Endodermal cell (in vitro differentiated cells): ENCODE results near the gene DPYSL4. TPM values are rescaled to one million over a fixed set of nuclear protein-coding genes. Genes with fewer than 3 reads are reported as not detected.

Experiments
- DNase-seq: peaks from one replicate; pipeline ENCODE4 v3.0.0-alpha.2; 2017
- H3K27ac ChIP-seq: 2 replicates; pipeline ENCODE4 v1.5.1; 2013; ENCODE audit warnings: mild to moderate bottlenecking, low read depth, low read length, moderate library complexity
- H3K27me3 ChIP-seq: 2 replicates; pipeline ENCODE4 v1.6.1; 2013; ENCODE audit warnings: mild to moderate bottlenecking, low read length, moderate library complexity; ENCODE audit not compliant: insufficient read depth, control insufficient read depth, poor library complexity, severe bottlenecking
- H3K36me3 ChIP-seq: 2 replicates; pipeline ENCODE4 v1.7.0; 2013; ENCODE audit warnings: mild to moderate bottlenecking, low read length, moderate library complexity; ENCODE audit not compliant: control insufficient read depth, insufficient read depth
- H3K4me1 ChIP-seq: one replicate; pipeline ENCODE4 v1.7.0; 2013; ENCODE audit warnings: low read length; ENCODE audit not compliant: control insufficient read depth, insufficient read depth
- H3K4me3 ChIP-seq: 2 replicates; pipeline ENCODE4 v1.5.1; 2013; ENCODE audit warnings: mild to moderate bottlenecking, low read length, moderate library complexity
- H3K9ac ChIP-seq: 2 replicates; pipeline ENCODE4 v1.6.1; 2013; ENCODE audit warnings: mild to moderate bottlenecking, low read length, moderate library complexity; ENCODE audit not compliant: poor library complexity, severe bottlenecking; ENCODE audit errors: extremely low read depth
- H3K9me3 ChIP-seq: 2 replicates; pipeline ENCODE4 v1.6.1; 2013; ENCODE audit warnings: mild to moderate bottlenecking, low read length, moderate library complexity; ENCODE audit not compliant: control insufficient read depth
- H3K27ac Mint-ChIP-seq: 2 replicates; pipeline ENCODE4 v1.8.0; 2020; ENCODE audit warnings: mixed read lengths
- H3K27me3 Mint-ChIP-seq: 2 replicates; pipeline ENCODE4 v1.8.0; 2021; ENCODE audit warnings: mild to moderate bottlenecking, mixed read lengths; ENCODE audit not compliant: insufficient read depth
- H3K36me3 Mint-ChIP-seq: 2 replicates; pipeline ENCODE4 v1.8.0; 2020; ENCODE audit warnings: low read depth, mixed read lengths
- H3K4me1 Mint-ChIP-seq: 2 replicates; pipeline ENCODE4 v1.8.0; 2020; ENCODE audit warnings: mixed read lengths
- H3K4me3 Mint-ChIP-seq: 2 replicates; pipeline ENCODE4 v1.8.0; 2020; ENCODE audit warnings: mild to moderate bottlenecking, moderate library complexity, mixed read lengths
- H3K9me3 Mint-ChIP-seq: 2 replicates; pipeline ENCODE4 v1.8.0; 2020; ENCODE audit warnings: mild to moderate bottlenecking, mixed read lengths
- CTCF ChIP-seq: fragments of 200-600 bp; sonication (generic); conservative IDR thresholded peaks from 2 replicates; pipeline ENCODE4 v1.5.0; 2021; ENCODE audit warnings: antibody characterized with exemption, mild to moderate bottlenecking
- WGBS, 2 experiments: methylation state at CpG; one replicate each; pipeline versions ENCODE4 v1.1.5 to v1.1.7; 2013; ENCODE audit warnings: missing lambda C conversion rate in 2 of 2, mixed read lengths in 1 of 2; ENCODE audit not compliant: insufficient coverage in 1 of 2, insufficient read length in 1 of 2; 5-methylcytosine and 5-hydroxymethylcytosine counted together
- total RNA-seq, 2 donors: library from RNA; stranded (reverse); fragmentation: NEBNext Ultra II Directional in 1 of 2; extraction: Animal tissue kit (Norgen Biotek cat#: 25700) in 1 of 2; gene quantifications; 2 replicates in 1 of 2; 3 replicates in 1 of 2; pipeline ENCODE4 v1.2.1, GENCODE V29; 2021

Gene DPYSL4
- total RNA-seq, 2 donors from 2014 or later: 5.1 to 13.5 TPM

- no peaks in the 10 kb centered on the region for H3K9me3 ChIP-seq
- H3K27me3 Mint-ChIP-seq: no peaks in the 10 kb centered on the region
- no peak for DNase-seq
- H3K36me3 ChIP-seq: no peaks in the 10 kb centered on the region
- H3K9me3 Mint-ChIP-seq: no peaks in the 10 kb centered on the region
- no peak overlapping the region for H3K4me3 ChIP-seq
- no peak overlapping the region for H3K9ac ChIP-seq
- no peaks in the 10 kb centered on the region for H3K36me3 Mint-ChIP-seq
- H3K27ac Mint-ChIP-seq: no peak overlapping the region
- no peak overlapping the region for H3K27ac ChIP-seq
- WGBS, 2 experiments: 40 to 55% methylated on average over 8 to 19 of the region's 19 CpGs
- H3K4me1 ChIP-seq: no peaks in the 10 kb centered on the region
- no peak overlapping the region for H3K4me3 Mint-ChIP-seq
- H3K4me1 Mint-ChIP-seq: no peaks in the 10 kb centered on the region
- H3K27me3 ChIP-seq: no peaks in the 10 kb centered on the region
- no peak for TF ChIP-seq CTCF
Observed at GRCh38 chr10:132253092-132253687, 66.4 kb downstream of the DPYSL4 start.

- H3K27me3 ChIP-seq: no peaks in the 10 kb centered on the region
Observed at GRCh38 chr10:132254841-132255240, 68.1 kb downstream of the DPYSL4 start.

More at GRCh38 chr10:132254841-132255240, 68.1 kb downstream of the DPYSL4 start:
- Histone ChIP-seq H3K36me3 (no peaks in the 10 kb centered on the region), H3K9me3 (no peaks in the 10 kb centered on the region), H3K27ac (no peak overlapping the region), H3K4me3 (no peak overlapping the region), H3K4me1 (no peaks in the 10 kb centered on the region), H3K9ac (no peak overlapping the region)
- Mint-ChIP-seq H3K4me1 (no peaks in the 10 kb centered on the region), H3K36me3 (no peaks in the 10 kb centered on the region), H3K27ac (no peak overlapping the region), H3K9me3 (no peaks in the 10 kb centered on the region), H3K4me3 (no peak overlapping the region), H3K27me3 (no peaks in the 10 kb centered on the region)
- no peak for DNase-seq
- 87 to 89% methylated on average over 10 to 14 of the region's 14 CpGs for WGBS, 2 experiments
- no peak for TF ChIP-seq CTCF

Other genes starting within 250 kb of the DPYSL4 start
- 100 to 1,000 TPM in 1 of 2 donors, 10 to 100 TPM in 1; 93.5 to 108 TPM for gene BNIP3, start 205.0 kb upstream of the DPYSL4 start, total RNA-seq
- gene JAKMIP3, start 121.0 kb upstream of the DPYSL4 start, total RNA-seq: under 1 TPM; 0.95 to 0.99 TPM
- 1 to 10 TPM; 8.4 to 9.9 TPM for gene STK32C, start 121.0 kb downstream of the DPYSL4 start, total RNA-seq
- gene LRRC27, start 145.2 kb downstream of the DPYSL4 start, total RNA-seq: 10 to 100 TPM; 10.3 to 14.6 TPM
- 10 to 100 TPM; 11.4 to 13.9 TPM for gene PWWP2B, start 210.3 kb downstream of the DPYSL4 start, total RNA-seq